ENCODE data around the gene SYTL1.
A peak's percentile ranks its signal among the peaks of the same experiment; 100 is the strongest.
"Not testable (repeated sequence)": the region's sequence is repeated elsewhere in the genome, so short reads cannot be mapped to it uniquely, and the experiment has no call there.

Gene SYTL1

DNA sequence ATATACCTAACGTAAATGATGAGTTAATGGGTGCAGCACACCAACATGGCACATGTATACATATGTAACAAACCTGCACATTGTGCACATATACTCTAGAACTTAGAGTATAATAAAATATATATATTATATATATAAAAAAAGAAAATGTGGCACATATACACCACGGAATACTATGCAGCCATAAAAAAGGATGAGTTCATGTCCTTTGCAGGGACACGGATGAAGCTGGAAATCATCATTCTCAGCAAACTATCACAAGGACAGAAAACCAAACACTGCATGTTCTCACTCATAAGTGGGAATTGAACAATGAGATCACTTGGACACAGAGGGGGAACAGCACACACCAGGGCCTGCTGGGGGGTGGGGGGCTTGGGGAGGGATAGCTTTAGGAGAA lies 43.0 kb downstream of the SYTL1 start:
- not testable (repeated sequence) for DNase-seq (ENCODE audit: low spot score)

- peak; percentile 71 for DNase-seq (ENCODE audit: low spot score)
Measured at GRCh38 chr1:27388337-27389005, 46.6 kb downstream of the SYTL1 start.

- no peak for DNase-seq (ENCODE audit: low spot score)
Measured at GRCh38 chr1:27391511-27392095, 49.8 kb downstream of the SYTL1 start.

- DNase-seq (ENCODE audit: low spot score), result peak; percentile 91
Measured at GRCh38 chr1:27392096-27392777, 50.4 kb downstream of the SYTL1 start, which contains the start of gene GPR3. Gene GPR3, plus strand, starts transcription at chr1:27392622. Its CDS starts 1,177 bp downstream, at chr1:27393799.

GRCh38 chr1:27392778-27393635 lies 51.2 kb downstream of the SYTL1 start:
- no peak for DNase-seq (ENCODE audit: low spot score)

GRCh38 chr1:27393641-27394281 lies 51.9 kb downstream of the SYTL1 start:
- DNase-seq (ENCODE audit: low spot score), result no peak

- DNase-seq (ENCODE audit: low spot score), result no peak
Measured at GRCh38 chr1:27394282-27394658, 52.4 kb downstream of the SYTL1 start.

DNA sequence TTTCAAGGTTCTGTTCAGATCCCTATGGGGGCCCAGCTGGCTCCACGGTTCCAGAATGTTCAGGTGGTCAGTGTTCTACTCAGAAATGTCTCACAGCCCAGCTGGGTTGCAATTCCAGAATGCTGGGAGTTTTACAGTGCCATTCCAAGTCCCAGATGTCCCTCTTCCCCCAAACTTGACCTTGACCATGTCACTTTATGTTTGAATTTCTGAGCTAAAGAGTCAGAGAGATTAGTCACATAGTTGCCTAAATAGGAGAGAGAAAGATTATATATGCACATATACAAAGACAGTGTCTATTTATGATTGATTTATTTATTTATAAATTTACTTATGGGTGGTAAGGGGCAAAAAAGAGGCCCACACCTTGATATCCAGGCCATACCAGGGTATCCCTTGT lies 53.1 kb downstream of the SYTL1 start:
- no peak for DNase-seq (ENCODE audit: low spot score)

DNA sequence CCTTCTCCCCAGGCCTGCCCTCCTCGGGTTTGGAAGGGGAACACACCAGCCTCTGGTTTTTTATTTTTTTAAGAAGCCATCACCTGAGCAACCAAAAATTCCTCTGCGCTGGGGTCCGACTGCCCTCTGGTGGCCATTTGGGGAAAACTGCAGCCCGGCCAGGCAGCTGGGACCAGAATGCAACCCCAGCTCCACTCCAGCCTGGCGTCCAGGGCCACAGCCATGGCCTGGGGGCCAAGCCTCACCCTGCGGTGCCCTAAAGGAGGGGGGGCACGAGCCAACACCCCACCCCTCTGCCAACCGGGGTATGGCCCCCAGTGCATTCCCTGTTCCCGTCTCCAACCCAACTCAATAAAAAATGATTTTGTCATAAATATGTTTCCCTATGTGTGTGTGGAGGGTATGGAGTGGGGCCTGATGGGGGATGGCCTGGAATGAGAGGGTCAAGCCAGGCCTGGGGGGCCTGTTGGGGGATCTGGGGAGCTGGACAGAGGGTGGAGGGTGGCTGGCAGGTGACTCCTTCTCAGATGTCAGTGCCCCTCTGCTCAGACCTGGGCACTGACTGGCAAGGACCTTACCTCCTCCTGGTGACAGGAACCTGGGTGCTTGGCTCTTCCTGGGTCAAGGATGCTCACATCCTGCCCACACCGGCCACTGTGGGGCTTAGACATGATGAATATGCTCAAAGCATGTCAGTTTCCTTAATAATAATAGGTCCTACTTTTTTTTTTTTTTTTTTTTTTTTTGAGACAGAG lies 53.8 kb downstream of the SYTL1 start:
- DNase-seq (ENCODE audit: low spot score), result peak; percentile 78

- no peak for DNase-seq (ENCODE audit: low spot score)
Measured at GRCh38 chr1:27397110-27397509, 55.3 kb downstream of the SYTL1 start.

DNA sequence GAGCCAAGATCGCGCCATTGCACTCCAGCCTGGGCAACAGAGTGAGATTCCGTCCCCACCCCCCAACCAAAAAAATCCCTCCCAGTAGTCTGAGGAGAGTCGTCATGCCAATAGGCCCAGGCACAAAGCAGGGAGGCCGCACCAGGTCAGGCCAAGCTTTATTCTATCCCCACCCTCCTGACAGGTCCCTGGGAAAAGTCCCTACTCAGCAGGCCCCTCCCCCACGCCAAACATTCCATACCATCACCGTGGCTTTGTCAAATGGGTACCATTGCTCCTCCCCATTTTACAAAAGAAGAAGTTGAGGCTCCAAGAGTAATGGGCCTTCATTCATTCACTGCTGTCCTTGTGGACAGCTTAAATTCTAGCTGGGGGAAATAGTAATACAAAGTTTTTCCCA lies 55.9 kb downstream of the SYTL1 start:
- DNase-seq (ENCODE audit: low spot score), result no peak

GRCh38 chr1:27398405-27399149 lies 56.8 kb downstream of the SYTL1 start:
- no peak for DNase-seq (ENCODE audit: low spot score)

DNA sequence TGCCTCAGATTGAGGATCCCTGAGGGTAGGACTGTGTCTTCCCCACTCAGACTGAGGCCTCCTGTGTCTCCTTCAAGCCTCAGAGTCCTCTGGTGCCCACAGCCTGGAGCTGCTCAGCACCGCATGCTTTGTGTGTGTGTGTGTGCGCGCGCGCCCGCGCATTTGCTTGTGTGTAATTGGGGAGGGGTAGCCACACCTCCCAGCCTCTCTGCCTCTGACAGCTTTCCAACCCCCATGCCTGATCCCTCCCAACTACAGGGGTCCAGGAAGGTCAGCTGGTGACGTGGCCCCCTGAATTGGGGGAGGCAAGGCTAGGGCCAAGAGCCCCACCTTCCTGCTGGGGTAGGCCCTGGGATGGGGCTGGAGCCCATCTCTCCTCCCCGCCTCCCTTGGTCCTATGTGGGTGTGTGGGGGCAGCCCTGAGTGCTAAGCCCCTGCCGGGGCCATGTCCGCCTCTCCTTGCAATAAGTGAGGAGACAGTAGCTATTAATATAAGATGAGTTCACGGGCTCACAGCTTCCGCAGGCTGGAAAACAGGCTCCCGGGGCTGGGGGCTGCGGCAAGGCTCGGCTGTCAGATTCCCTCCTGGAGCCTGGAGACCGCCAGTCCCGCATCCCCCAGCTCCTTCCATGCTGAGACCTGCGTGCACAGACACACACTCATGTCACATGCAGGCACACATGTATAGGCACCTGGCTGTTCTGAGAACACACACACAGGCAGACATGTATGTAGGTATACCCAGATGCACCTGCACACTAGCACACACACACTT lies 57.6 kb downstream of the SYTL1 start:
- DNase-seq (ENCODE audit: low spot score), result no peak

- DNase-seq (ENCODE audit: low spot score), result no peak
Measured at GRCh38 chr1:27400082-27400962, 58.5 kb downstream of the SYTL1 start.

DNA sequence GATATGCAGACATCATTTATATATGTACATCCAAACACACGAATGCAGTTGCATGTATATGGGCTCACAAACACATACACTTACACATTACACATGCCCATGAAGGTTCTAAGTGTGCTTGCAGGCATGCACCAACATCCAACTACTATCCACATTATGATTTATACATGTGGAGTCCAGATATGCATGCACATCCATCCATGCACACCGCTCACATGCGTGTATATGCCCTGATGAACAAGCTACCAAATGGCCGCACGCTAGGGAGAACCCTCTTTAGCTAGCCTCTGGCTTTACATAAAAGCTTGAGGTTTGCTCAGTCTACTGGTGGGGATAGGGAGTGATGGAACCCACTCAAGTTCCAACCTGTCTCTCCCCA lies 59.1 kb downstream of the SYTL1 start:
- DNase-seq (ENCODE audit: low spot score), result no peak

DNA sequence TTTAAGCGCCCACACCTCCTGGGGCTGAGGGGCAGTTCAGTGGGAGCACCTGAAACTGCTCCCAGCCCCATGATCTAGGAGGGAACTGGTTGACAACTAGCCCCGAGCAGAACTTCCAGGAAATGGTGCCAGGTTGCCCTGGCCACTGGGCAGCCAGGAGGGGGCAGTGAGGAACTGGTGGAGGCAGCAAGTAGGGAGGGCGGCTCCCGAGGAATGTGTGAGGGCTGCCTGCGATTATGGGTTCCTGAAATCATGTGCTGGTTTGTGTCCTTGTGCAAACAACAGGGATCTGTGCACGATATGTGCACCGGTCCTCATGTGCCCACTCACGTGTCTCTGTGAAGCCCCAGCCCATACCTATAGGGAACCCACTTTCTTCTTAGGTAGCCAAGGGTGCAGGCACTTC lies 60.5 kb downstream of the SYTL1 start:
- no peak for DNase-seq (ENCODE audit: low spot score)

GRCh38 chr1:27403065-27403726 lies 61.4 kb downstream of the SYTL1 start:
- peak; percentile 41 for DNase-seq (ENCODE audit: low spot score)

All from CD4-positive, alpha-beta T cell treated with Interleukin-6 at 100 ng/mL for 8 hours (primary cell).